ENCODE measurements around the gene MTMR2.

DNA sequence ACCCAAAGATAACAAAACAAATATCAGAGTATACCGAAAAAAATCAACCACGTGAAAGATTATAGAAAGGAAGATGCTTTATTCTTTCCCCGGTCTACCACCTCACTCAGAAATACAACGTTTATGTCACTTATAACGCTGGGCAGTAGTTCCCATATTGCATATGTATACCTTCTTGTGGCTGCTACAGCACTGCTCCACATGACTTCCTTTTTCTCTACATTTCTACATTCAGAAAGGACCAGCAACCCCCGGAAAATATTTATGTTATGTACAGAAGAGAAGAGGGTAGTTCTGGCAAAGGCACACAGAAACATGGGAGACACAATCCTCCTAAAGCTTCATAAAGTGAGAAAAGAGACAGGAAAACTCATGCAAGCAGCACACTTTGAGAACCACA, 56.8 kb downstream of the MTMR2 start:
- TF ChIP-seq NBN (conservative IDR thresholded peaks at IDR 0.05): no peak
- TF ChIP-seq ZNF326 (CRISPR knock-in tag; IDR thresholded peaks at IDR 0.05; ENCODE audit: borderline replicate concordance): no peak
- TF ChIP-seq NFE2L2 (IDR thresholded peaks at IDR 0.05; ENCODE audit: low read length): no peak
- TF ChIP-seq KAT7 (CRISPR knock-in tag; IDR thresholded peaks at IDR 0.05; ENCODE audit: borderline replicate concordance): no peak
- no peak for TF ChIP-seq ZBTB10 (CRISPR knock-in tag; IDR thresholded peaks at IDR 0.05; ENCODE audit: borderline replicate concordance)
- TF ChIP-seq, protein P1, sequence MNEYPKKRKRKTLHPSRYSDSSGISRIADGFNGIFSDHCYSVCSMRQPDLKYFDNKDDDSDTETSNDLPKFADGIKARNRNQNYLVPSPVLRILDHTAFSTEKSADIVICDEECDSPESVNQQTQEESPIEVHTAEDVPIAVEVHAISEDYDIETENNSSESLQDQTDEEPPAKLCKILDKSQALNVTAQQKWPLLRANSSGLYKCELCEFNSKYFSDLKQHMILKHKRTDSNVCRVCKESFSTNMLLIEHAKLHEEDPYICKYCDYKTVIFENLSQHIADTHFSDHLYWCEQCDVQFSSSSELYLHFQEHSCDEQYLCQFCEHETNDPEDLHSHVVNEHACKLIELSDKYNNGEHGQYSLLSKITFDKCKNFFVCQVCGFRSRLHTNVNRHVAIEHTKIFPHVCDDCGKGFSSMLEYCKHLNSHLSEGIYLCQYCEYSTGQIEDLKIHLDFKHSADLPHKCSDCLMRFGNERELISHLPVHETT (CRISPR knock-in tag; conservative IDR thresholded peaks at IDR 0.05): no peak
- TF ChIP-seq EED (CRISPR knock-in tag; IDR thresholded peaks at IDR 0.05): no peak
- TF ChIP-seq ZNF292 (CRISPR knock-in tag; IDR thresholded peaks at IDR 0.05; ENCODE audit: borderline replicate concordance, low read depth): no peak
- TF ChIP-seq AKNA (CRISPR knock-in tag; IDR thresholded peaks at IDR 0.05; ENCODE audit: borderline replicate concordance): no peak
- no peak for TF ChIP-seq CTCF (CRISPR knock-in tag; IDR thresholded peaks at IDR 0.05)

Measured in HepG2 (cell line).